ENCODE measurements around the gene TLK1. TPM values are rescaled to one million over a fixed set of nuclear protein-coding genes. Genes with fewer than 3 reads are reported as not detected.
"Not testable (repeated sequence)": the region's sequence is repeated elsewhere in the genome, so short reads cannot be mapped to it uniquely, and the experiment has no call there.

The TLK1 gene
- total RNA-seq, 1 experiment from 2014 or later = 17.4 TPM

DNA sequence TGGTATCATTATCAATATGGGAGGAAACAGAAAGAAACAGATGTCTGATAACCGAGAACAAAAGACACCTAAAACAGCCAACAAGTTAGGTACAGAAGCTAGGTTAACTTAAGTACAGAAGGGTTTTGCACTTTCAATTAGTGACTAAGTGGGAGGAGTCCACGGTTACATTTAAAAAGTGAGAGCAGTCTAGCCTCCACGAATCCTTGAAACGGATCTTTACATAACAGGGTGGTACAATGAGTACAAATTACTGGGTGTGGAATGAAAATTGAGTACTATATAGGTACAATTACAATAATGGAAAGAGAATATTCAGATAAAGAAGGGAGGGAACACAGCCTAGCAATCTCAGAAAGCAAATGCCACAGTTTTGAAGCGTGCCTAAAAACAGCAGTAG lies 76.6 kb downstream of the TLK1 start:
- no peak for DNase-seq (ENCODE audit: low spot score)

DNA sequence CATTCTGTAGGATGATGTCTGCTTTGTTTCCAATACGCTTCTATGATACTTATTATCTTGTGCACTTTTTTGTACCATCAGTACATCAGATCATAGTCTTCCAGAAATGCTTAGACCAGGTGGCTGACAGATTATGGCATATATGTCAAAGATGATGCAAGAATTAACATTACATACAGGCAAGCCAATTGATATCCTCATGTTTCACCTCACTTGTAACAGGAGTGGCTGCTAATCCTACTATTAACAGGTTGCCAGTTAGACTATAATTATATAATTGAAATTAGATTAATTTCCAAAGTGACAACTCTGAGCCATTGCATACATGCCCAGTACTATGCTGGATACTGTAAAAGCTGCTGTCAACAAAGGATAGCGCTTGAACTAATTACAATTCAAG lies 77.2 kb downstream of the TLK1 start:
- no peak for DNase-seq (ENCODE audit: low spot score)

DNA sequence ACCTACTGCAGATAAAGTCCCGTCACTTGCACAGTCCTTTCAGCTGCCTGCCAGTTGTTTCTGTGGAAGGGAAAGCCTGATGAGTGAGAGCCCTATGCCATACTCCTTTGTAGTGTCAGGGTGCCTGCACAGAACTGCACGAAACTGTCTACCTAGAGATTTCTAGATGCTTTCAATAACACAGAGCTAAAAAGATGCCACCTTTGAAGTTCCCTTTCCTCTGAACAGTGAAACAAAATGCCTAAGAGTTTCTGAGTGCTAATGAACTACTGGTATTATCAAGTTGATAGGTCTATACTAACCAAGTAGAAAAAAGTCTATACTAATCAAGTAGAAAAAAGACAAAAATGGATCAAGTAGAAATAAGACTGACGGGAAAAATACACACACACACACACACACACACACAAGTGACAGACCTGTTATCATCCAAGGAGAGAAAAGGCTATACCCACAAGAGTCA lies 79.0 kb downstream of the TLK1 start:
- no peak for DNase-seq (ENCODE audit: low spot score)

DNA sequence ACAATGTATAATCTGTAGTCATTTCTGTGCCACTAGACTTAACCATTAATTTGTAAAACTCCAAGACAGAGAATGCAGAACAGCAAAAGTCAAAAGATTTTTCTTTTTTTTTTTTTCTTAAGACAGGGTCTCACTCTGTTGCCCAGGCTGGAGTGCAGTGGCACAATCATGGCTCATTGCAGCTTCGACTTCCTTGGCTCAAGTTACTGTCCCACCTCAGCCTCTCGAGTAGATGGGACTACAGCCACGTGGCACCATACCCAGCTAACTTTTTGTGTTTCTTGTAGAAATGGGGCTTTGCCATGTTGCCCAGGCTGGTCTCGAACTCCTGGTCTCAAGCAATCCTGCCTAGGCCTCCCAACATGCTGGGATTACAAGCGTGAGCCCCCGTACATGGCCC lies 80.1 kb downstream of the TLK1 start:
- no peak for DNase-seq (ENCODE audit: low spot score)

DNA sequence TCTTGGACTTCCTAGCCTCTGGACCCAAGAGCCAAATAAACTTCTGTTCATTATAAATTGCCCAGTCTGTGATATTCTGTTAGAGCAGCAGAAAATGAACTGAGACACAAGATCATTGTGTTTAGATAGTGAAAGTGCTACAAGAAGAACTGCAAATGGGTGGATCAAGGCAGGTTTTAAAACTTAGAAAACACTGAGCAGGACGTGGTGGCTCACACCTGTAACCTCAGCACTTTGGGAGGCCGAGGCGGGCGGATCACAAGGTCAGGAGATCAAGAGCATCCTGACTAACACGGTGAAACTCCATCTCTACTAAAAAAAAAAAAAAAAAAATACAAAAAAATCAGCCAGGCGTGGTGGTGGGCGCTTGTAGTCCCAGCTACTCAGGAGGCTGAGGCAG lies 84.3 kb downstream of the TLK1 start:
- DNase-seq (ENCODE audit: low spot score) = not testable (repeated sequence)

DNA sequence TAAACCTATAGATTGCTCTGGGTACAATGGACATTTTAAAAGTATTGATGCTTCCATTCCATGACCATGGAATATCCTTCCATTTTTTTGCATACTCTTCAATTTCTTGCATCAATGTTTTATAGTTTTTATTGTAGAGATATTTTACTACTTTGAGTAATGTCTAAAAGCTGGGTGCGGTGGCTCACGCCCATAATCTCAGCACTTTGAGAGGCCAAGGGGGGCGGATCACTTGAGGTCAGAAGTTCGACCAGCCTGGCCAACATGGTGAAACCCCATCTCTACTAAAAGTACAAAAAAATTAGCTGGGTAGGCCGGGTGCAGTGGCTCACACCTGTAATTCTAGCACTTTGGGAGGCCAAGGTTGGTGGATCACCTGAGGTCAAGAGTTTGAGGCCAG lies 88.5 kb downstream of the TLK1 start:
- DNase-seq (ENCODE audit: low spot score) = no peak

DNA sequence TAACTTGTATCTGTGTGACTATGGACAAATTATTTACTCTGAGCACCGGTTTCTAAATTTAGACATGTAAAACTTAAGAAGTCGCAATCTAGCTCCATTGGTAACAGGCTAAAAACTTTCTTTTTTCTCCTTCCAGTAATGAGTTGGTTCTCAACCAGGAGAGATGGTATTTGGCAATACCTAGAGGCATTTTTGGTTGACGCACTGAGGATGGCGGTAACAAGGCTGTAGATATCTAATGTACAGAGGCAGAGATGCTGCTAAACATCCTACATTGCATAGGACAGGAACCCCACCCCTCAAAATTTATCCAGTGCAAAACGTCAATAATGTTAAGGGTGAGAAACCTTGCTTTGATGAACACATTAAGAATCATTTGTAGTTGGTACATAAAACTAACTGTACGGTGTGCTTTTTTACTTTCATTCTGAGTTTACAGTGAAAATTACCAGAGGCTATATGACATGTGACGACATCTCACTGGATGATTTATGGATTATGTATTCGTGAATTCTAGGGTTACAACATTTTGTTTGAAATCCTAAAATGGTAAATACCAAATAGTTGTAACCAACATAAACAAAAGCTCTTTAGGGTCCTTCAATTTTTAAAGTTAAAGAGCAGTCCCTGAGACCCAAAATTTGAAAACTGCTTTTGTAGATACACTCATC lies 91.3 kb downstream of the TLK1 start:
- DNase-seq (ENCODE audit: low spot score) = no peak

DNA sequence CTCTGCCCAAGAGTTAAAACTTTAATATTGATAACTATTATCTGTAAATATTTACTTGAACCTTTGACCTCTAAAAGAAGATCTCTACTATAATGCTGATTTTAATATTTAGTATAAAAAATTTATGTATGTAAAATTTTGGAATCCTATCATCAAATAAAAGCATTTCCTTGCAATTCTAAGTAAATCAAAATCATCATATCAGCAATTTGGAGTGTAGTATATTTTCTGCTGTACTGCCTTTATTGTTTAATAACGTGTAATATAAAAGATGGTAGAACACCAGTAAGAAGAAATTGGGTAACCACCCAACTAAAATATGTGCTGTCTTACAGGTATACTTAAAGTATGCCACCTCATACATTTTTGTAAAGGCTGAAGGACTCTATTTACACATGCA lies 94.6 kb downstream of the TLK1 start:
- DNase-seq (ENCODE audit: low spot score) = no peak

DNA sequence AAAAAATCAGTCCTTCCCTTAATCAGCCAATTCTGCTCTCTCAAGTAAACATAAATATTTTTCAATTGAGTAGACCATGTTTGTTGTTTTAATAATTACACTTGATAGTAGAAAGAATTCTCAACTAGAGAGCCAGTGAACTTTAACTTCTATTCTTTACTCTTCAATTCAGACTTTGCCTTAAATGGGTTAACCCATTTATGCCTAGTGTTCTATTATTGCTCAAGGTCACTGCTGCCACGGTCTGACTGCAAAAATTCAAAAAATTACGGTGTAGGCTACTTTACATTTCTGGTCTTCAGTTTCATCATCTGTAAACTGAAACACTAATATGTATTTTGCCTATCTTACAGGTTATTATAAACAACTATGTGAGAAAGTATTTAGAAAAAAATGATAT lies 103.1 kb downstream of the TLK1 start:
- DNase-seq (ENCODE audit: low spot score) = no peak

DNA sequence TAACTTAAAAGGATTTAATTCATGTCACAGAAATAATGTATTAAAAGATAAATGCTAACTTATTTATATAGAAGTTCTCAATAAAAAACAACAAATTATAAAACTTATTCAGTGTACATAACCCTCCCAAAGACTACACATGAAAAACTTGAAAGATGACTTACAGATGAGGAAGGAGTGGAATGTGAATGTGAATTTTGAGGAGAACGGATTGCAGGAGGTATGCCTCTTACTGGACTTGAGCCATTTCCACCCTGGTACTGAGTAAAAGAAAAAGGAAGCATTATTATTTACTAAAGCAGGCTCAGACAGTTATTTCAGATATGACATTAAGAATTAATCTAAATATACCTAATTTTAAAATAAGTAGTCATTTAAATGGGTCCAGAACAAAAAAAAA lies 104.4 kb downstream of the TLK1 start:
- DNase-seq (ENCODE audit: low spot score) = no peak

DNA sequence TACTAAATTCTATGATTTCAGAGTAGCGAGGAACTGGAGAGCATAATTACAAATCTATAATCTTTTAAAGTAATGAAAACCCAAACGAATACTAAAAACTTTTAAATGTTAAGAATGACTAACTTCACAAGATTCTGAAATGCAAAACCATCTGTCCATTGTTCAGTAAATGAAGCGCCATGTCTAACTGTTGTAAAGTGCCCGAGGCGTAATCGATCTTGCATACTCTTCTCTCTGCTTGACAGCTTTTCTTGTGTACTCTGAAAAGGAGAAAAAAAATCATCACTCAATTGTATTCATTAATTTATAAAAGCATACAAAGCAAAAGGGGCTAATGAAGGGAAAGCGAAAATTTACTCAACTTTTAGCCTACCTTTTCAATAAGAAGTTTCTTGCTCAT lies 111.0 kb downstream of the TLK1 start:
- no peak for DNase-seq (ENCODE audit: low spot score)

DNA sequence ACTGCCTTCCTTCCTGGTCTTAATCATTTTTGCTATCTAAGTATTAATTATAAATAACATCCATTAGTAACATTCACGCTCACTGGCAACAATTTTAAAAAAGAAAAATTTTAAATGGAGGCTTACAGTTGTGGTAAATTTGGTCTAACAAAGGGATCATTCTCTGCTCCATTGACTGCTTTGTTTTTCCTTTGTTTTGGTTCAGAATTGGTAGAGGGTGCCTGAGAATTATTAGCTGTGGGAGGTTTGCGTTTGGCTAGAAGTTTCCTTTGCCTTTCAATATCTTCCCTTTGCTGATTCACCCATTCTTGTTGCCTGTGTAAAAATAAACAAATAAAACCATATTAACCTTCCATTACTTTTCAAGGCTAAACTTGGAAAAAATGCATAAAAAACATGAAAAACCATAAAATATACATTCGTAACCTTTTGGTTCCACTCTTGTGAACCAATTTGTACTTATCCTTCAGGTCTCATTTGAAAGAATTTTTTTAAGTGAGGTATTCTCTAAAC lies 114.6 kb downstream of the TLK1 start:
- no peak for DNase-seq (ENCODE audit: low spot score)

DNA sequence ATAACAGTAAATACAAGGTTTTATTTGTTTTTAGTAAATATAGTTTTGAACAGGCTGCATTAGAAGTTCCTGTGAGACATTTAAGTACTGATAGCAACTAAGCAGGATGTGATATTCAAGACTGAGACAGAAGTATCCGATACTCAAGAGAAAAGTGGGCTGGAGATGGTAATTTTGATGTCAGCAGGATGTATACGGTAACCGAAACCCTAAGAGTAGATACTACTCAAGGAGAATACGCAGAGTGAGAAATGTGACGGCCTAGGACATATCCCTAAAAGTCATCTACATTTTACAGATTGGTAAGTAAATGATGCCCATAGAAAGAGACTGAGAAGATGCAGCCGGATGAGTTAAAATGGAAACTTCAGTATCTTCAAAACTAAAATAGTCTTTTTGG lies 116.3 kb downstream of the TLK1 start:
- no peak for DNase-seq (ENCODE audit: low spot score)

DNA sequence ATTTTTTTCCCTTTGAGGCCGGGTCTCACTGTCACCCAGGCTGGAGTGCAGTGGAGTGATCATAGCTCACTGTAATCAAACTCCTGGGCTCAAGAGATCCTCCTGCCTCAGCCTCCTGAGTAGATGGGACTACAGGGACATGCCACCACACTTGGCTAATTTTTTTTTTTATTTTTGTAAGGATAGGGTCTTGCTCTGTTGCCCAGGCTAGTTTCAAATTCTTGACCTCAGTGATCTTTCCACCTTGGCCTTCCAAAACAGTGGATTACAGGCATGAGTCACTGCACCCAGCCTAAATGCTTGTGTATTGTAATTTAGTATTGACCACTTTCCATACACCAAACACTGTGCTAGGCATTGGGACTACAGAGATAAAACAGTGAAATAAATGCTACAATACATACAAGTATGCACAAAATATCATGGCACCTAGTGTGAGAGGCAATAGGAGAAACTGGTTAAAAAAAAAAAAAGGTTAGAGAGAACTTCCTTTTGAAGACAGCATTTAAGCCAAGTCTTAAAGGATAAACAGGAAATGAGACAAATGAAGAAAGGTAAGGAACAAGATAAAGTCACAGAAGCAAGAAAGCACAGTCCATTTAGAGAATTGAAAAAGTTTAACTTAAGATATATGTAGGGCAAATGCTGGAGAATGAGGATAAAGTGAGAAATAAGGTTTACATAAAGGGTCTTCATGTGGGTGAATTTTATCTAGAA lies 118.3 kb downstream of the TLK1 start:
- DNase-seq (ENCODE audit: low spot score) = no peak

DNA sequence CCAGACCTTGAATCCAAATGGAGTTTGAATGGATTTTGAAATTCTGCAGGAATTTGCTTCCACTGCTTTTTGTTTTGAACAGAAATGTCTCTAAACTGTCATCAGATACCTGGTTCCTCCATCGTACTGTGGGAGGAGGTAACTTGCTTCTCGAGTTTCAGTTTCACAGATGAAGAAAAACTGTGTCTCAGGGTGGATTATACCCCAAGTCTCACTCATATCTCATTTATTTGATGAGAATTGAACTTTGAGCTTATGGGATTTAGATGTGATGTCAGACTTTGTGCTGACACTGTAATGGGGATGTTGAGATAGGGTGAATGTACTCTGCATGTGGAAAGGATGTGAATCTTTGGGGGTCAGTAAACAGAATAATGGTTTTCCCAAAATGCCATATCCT lies 124.2 kb downstream of the TLK1 start:
- no peak for DNase-seq (ENCODE audit: low spot score)

DNA sequence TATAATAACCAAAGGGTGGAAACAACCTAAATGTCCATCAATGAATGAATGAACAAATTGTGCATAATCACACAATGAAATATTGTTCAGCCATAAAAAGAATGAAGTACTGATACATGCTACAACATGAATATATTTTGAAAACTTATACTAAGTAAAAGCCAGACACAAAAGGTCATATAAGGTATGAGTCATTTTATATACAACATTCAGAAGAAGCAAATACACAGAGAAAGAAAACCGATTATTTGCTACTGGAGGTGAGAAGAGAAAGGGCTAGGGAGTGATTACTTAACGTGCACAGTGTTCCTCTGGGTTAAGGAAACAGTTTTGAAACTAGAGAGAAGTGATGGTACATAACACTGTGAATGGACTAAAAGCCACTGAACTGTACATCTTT lies 126.4 kb downstream of the TLK1 start:
- DNase-seq (ENCODE audit: low spot score) = no peak

DNA sequence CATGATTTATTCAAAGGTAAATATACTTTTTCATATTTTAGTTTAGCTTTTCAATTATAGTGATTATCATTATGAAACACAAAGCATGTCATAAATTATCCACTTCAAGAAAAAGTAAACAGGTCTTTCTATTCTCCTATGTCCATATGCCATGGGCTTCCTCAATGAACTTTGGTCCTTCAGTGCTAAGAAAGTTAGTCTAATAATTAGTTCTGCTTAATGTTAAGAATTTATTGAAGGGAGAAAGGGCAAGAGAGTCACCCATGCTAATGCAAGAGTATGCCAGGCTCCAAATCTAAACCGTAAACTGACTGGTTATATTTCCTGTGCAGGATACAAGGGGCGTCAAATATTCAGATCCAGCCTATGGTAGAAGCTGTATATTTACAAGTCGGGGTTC lies 135.5 kb downstream of the TLK1 start:
- DNase-seq (ENCODE audit: low spot score) = no peak

DNA sequence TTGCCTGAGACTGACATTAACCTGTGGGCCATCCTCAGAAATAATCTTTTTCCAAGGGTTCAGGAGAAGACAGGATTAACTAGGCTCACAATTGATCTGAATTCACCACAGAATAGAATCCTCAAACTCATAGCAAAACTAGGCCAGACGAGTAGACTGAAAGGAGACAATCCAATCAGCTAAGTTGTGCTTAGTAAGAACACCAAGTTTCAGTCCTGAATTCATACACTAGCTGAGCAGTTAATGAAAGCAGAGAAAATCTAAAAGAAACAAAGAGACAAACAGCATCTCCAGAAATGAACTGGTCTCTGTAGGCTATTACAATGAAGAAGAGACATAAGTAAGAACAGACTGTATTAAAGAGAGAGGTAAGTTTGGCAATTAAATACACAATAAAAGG lies 142.2 kb downstream of the TLK1 start:
- no peak for DNase-seq (ENCODE audit: low spot score)

DNA sequence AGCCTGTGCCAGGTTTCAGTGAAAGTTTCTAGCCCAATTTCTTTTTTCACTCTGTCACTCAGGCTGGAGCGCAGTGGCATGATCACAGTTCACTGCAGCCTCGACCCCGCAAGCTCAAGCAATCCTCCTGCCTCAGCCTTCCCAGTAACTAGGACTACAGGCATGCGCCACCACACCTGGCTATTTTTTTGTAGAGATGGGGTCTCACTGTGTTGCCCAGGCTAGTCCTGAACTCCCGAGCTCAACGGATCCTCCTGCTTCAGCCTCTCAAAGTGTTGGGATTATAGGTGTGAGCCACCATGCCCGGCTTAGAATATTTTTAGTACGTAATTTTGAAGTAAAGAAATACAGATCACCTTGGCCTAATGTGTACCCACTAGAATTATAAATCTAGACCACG lies 144.6 kb downstream of the TLK1 start:
- DNase-seq (ENCODE audit: low spot score) = no peak

DNA sequence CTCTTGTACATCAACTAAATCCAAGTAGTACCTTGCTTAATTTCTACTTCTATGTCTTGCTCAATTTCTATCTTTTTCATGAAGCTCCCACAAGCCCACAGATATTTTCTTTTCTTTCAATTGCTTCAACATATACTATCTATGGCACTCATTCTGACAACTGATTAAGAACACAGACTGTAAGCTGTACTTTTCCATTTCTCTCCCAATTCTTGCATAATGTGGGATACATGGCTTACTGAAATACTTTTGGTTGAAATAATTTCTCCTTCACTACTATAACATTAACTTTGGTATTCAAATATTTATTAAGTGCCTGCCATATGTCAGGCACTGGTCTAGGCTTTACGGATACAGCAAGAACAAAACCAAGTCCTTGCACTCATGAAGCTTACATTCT lies 146.8 kb downstream of the TLK1 start:
- DNase-seq (ENCODE audit: low spot score) = no peak

DNA sequence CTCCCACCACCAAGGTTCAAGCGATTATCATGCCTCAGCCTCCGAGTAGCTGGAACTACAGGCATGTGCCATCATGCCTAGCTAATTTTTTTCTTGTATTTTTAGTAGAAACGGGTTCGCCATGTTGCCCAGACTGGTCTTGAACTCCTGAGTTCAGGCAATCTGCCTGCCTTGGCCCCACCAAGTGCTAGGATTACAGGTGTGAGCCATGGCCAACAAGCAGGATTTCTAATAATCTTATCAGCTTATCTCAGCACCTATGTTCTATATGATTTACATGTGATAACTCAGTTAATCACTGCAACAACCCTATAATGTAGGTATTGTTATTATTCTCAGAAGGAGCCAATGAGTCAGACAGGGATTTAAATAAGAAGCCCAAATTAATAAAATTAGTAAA lies 151.3 kb downstream of the TLK1 start:
- DNase-seq (ENCODE audit: low spot score) = no peak

DNA sequence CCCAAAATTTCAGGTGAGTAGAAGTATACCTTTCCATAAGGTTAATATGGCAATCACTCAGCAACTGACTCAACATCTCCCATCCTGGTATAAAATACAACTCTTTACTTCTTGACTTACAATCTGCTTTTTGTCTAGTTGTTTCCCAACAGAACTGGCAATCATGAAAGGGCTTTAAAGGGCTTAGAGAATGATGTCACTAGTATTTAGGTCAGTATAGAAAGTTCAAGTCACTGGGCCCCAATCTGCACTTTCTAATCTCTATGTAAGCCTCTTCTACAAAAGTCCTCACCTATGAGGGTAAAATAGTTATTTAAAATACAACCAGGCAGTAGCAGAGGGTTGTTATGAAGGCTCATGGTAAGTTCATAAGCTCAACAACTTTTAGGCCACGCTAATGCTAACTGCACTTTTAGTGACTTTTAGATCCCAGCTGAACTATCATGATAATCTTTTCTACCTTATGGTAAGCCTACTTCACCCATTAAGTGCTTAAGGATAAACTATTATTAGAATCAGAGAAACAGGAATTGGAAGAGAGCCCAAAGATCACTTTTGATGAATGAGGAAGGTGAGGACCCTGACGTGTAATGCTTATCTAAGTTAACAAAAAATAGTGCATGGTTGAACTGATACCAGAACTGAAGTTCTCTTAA lies 152.0 kb downstream of the TLK1 start:
- no peak for DNase-seq (ENCODE audit: low spot score)

DNA sequence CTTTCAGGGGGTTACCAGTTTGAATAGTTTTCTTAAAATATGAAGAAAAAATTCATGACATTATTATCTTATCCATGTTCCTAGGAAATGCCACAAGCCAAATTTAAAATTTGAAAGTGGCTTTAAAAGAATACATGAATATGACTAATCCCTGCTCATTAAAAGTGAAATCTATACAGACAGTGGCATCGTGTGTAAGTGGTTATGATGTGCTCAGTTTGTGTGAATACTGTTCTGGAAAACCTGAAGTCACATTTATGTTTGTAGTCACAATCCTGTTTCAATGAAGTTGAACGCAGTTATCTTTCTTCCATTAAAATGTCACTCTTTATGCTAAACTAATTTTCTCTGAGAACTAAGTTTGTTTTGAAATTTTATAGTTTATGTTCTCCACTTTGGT lies 155.9 kb downstream of the TLK1 start:
- no peak for DNase-seq (ENCODE audit: low spot score)

Data from A172 (cell line).